RKO (cell line): ENCODE data around the gene FBRSL1.
"Not testable (repeated sequence)": the region's sequence is repeated elsewhere in the genome, so short reads cannot be mapped to it uniquely, and the experiment has no call there.

ENCODE experiments used
- DNase-seq: peaks from one replicate; pipeline ENCODE4 v3.0.0-alpha.2; 2016; ENCODE audit warnings: low spot score

The FBRSL1 gene

GRCh38 chr12:132453361-132454192 is 36.4 kb upstream of the FBRSL1 start:
- DNase-seq: no peak

- no peak for DNase-seq
These were observed 35.6 kb upstream of the FBRSL1 start for GRCh38 chr12:132454193-132454932.

DNA sequence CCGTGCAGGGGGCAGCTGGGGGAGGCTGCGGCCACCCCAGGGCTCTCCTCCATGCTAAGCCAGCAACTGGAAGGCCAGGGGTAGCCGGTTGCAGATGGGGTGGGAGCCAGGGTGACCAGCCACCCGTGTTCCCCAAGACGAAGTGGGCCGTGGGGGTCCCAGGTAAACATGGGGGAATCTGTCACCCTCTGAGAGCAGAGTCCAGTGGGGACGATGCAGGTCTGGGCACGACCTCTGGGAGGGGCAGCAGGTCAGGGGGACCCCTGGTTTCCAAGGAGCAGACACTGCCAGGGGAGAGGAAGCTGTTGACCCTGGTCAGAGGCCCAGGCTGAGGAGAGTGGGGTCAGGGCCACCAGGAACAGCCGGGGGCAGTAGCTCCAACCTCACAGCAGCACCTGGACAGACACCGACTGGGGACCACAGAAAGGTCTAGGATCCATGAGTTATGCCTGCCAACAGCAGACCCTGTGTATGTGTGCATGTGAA is 35.0 kb upstream of the FBRSL1 start:
- no peak for DNase-seq

GRCh38 chr12:132455565-132455964 is 34.4 kb upstream of the FBRSL1 start:
- no peak for DNase-seq

DNA sequence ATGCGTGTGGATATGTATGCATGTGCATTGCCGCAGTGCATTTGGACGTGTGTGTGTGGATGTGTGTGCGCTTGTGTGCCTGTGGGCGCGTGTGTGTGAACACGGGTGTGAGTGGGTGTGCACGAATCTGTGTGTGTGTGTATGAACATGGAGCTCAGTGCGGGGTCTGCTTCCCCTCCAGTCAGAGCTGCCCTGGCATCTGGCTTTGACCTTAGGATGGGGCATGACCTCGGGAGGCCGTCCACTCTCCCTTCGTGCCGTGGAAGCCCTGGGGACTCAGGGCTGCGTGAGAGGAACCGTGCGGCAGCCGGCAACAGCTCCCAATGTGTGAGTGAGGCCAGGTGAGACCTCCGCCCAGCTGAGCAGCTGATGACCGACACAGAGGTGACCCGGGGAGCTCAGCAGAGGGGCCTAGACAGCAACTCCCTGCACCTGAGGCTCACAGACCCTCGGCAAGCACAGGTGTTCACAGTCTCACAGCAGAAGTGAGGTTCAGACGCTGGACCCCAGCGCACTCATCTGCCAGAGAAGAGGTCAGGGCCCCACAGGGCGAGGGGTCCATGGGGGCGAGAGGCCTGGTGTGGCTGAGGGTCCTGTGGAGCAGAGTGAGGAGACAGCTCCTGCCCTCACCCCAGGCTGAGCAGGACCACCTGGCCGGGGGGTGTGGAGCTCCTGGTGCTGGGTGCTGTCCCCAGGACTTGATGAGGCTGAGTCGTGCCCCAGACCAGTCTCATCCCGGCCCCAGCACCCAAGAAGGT is 33.6 kb upstream of the FBRSL1 start:
- DNase-seq: no peak

GRCh38 chr12:132456944-132457495 is 32.9 kb upstream of the FBRSL1 start:
- DNase-seq: no peak

DNA sequence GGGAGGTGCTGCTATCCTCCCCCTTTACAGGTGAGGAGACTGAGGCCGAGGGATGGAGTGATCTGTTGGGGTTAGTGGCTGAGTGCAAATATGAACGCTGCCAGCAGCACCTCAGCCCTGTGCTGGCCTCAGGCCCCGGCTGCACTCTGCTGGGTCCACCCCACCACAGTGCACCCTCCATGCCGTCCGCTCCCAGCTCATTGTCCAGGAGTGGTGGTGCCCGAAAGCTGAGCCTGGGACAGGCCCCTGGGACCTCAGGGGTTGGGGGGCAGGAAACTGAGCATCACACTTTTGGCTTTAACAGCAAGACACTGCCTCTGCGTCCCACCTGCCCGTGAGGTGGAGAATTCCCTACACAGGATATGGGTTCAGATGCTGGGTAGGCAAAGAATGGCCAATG is 31.5 kb upstream of the FBRSL1 start:
- DNase-seq: no peak

DNA sequence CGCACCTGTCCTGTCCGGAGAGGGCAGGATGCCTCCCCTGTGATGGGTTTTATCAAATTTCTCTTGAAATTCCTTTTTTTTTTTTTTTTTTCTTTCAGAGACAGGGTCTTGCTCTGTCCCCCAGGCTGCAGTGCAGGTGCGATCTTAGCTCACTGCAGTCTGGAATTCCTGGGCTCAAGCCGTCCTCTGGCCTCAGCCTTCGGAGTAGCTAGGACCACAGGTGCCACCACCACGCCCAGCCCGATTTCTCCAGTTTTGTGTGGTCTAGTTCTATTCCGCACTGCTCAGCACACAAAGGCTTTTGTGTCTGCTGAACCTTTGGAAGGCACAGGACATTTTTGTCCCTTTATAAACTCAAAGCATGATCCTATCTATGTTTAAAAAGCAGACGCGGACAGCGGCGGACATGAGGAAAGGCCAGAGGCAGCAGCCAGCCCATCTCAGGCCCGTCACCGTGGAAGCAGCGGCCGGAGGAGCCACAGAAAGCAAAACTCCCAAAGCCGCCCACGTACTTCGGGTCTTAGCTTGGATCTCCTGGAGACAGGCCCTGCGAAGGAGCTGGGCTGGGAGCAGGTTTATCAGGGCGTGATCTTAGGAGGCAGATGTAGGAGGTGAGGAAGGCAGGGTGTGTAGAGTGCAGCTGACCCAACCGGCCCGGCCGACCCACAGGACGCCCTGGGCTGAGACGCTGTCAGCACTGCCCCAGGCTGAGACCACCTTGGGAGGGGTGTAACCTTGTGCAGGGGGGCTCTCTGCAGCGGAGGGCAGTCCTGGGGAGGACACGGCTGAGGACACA is 30.9 kb upstream of the FBRSL1 start:
- DNase-seq: no peak

GRCh38 chr12:132460571-132460970 is 29.4 kb upstream of the FBRSL1 start:
- no peak for DNase-seq

DNA sequence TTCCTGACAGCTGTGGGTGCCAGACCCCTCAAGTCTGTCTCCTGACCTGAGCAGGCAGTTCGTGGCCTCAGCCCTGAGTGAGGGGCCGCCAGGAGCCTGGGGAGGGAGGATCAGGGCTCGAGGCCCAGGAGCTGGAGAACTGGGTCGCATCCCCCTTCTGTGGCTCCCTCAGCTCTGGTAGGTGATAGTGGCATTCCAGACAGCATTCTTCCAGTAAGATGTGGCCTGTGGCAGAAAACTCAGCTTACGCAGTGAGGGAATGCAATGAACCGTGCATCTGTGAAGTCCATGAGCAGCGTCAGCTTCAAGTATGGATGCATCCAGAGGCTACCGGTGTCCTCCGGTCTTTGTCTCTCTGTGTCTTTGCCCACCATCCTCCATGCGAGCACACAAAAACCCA is 28.4 kb upstream of the FBRSL1 start:
- DNase-seq: no peak

- DNase-seq: no peak
These were observed 27.2 kb upstream of the FBRSL1 start for GRCh38 chr12:132462788-132463187.

DNA sequence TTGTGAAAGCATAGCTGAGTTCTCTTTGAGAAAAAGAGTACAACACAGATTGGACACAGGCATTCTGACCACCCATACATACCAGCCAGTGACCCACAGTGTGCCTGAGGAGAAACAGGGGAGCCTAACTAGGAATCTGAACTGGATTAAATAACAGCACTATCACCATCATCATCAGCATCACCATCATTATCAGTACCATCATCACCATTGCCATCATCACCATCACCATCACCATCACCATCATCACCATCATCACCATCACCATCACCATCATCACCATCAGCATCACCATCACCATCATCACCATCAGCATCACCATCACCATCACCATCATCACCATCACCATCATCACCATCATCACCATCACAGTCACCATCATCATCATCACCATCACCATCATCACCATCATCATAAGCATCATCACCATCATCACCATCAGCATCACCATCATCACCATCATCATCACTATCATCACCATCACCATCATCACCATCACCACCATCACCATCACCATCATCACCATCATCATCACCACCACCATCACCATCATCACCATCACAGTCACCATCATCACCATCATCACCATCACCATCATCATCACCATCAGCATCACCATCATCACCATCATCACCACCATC is 26.5 kb upstream of the FBRSL1 start:
- not testable (repeated sequence) for DNase-seq

DNA sequence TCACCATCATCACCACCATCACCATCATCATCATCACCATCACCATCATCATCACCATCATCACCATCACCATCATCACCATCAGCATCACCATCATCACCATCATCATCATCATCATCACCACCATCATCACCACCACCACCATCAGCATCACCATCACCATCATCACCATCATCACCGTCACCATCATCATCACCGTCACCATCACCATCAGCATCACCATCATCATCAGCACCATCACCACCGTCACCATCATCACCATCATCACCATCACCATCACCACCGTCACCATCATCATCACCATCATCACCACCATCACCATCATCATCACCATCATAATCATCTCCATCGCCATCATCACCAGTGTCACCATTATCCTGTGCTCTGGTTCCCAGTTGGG is 25.6 kb upstream of the FBRSL1 start:
- not testable (repeated sequence) for DNase-seq

GRCh38 chr12:132464820-132465219 is 25.1 kb upstream of the FBRSL1 start:
- DNase-seq: no peak

DNA sequence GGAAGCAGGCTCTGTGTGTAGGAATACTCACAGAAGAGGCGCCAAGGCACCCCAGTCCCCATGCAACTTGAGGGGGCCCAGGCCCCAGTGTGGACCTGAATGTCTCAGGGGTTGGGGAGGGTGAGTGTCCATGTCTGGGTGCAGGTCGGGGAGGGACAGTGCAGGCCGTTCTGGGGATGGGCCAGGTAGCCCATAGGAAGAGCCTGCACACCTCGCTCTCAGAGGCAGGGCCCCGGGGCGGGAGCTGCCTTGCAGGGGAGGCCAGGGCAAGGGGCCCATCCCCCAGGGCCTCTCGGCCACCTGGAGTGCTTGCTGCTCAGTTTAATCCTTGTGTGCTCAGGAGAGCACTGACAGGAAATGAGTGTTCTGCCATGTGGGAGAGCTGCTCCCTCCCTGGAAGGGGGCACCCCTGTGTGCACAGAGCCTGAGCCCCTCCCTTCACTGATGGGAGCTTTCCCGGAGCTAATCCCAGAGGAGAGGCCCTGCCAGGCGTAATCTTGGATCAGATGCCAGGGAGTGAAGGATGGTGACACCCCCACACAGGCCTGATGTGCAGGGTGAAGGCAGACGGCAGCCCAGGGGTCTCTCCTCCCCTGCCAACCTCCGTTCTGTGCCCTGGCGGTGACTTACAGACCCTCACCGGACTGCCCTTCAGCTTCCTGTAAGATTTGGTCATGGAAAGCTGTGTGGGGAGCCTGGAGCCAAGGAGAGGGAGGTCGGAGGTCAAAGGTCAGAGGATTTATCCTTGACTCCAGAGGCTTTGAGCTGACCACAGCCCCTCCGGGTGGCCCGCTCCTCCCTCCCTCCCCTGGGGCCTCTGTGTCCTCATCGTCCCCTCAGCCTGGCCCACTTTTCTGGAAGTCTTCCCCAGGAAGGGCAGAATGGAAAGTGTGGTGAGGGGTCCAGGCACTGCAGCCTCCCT is 24.4 kb upstream of the FBRSL1 start:
- DNase-seq: no peak

DNA sequence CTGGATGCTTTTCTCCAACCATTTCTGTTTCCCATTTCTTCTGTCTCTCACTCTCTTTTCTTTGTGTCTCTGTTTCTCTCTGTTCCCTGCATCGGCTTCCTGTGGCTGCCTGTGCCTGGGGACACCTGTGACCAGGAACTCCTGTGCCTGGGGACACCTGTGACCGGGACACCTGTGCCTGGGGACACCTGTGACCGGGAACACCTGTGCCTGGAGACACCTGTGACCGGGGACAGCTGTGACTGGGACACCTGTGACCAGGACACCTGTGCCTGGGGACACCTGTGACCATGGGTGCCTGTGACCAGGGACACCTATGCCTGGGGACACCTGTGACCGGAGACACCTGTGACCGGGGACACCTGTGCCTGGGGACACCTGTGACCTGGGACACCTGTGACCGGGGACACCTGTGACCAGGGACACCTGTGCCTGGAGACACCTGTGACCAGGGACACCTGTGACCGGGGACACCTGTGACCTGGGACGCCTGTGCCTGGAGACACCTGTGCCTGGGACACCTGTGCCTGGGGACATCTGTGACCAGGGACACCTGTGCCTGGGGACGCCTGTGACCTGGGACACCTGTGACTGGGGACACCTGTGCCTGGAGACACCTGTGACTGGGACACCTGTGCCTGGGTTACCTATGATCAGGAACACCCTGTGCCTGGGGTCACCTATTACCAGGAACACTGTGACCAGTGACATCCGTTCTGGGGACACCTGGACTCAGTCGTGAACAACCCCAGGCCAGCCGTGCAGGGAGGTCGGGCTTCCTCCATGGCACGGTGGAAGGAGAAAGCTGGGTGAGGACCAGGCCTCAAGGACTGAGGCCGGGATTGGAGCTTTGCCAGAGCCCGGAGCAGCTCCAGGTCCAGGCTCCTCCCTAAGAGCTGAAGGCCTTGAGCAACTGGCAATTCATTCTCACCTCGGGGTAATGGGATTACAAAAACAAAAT is 23.4 kb upstream of the FBRSL1 start:
- DNase-seq: no peak

DNA sequence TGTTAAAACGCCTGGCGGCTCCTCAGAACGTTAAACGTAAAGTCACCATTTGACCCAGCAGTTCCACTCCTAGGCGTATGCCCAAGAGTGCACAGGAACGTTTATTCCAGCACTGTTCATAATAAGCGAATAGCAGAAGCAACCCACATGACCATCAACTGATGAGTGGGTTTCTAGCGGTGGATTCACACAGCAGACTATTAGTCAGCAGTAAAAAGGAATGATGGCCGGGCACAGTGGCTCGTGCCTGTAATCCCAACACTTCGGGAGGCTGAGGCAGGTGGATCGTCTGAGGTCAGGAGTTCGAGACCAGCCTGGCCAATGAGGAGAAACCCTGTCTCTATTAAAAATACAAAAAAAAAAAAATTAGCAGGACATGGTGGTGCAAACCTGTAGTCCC is 22.4 kb upstream of the FBRSL1 start:
- DNase-seq: no peak

DNA sequence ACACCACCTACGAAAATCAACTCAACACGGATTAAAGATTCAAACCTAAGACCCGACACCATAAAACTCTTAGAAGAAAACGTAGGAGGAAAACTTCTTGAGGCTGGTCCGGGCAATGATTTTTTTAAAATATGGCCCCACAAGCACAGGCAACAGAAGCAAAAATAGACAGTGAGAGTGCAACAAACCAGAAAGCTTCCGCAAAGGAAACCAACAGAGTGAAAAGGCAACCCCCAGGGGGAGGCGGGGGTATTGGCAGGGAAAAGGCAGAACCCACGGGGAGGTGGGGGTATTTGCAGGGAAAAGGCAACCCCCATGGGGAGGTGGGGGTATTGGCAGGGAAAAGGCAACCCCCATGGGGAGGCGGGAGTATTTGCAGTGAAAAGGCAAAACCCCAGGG is 20.5 kb upstream of the FBRSL1 start:
- no peak for DNase-seq

DNA sequence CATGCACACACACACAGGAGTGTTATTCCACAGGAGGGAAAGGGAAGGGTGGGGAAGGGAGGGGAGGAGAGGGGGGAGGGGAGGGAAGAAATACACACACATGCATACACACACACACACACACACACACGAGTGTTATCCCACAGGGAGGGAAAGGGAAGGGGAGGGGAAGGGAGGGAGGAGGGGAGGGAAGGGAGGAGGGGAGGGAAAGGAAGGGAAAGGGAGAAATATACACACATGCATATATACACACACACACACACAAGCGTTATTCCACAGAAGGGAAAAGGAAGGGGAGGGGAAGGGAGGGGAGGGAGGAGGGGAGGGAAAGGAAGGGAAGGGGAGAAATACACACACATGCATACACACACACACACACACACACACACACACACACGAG is 19.6 kb upstream of the FBRSL1 start:
- DNase-seq: no peak
